GM23338 (cell line): ENCODE data around the gene EYA2.

Source experiments
- CREB1 ChIP-seq: fragments of 250-450 bp; sonication (Bioruptor Pico); IDR thresholded peaks from 2 replicates; pipeline ENCODE4 v1.5.0; 2020; ENCODE audit warnings: low read depth, mild to moderate bottlenecking, moderate library complexity
- ETS1 ChIP-seq: IDR thresholded peaks from 2 replicates; pipeline ENCODE4 v1.6.1; 2016; ENCODE audit warnings: antibody characterized with exemption
- EZH2 ChIP-seq: fragments of 200-600 bp; sonication (generic); IDR thresholded peaks from one replicate; pipeline ENCODE4 v1.8.0; 2017; ENCODE audit warnings: antibody characterized with exemption, mild to moderate bottlenecking, low read depth; ENCODE audit not compliant: unreplicated experiment
- EZH2phosphoT487 ChIP-seq: fragments of 200-600 bp; sonication (generic); IDR thresholded peaks from one replicate; pipeline ENCODE4 v1.8.1; 2018; ENCODE audit warnings: antibody characterized with exemption; ENCODE audit not compliant: unreplicated experiment
- JUNB ChIP-seq: IDR thresholded peaks from one replicate; pipeline ENCODE4 v1.6.1; 2016; ENCODE audit warnings: antibody characterized with exemption; ENCODE audit not compliant: unreplicated experiment
- NANOG ChIP-seq: IDR thresholded peaks from 2 replicates; pipeline ENCODE4 v1.6.1; 2016; ENCODE audit warnings: antibody characterized with exemption, borderline replicate concordance
- POLR2AphosphoS5 ChIP-seq: IDR thresholded peaks from 2 replicates; pipeline ENCODE4 v1.6.1; 2016; ENCODE audit warnings: antibody characterized with exemption, low read depth
- REST ChIP-seq: IDR thresholded peaks from one replicate; pipeline ENCODE4 v1.6.1; 2018; ENCODE audit warnings: antibody characterized with exemption; ENCODE audit not compliant: unreplicated experiment
- ZNF114 ChIP-seq: fragments of 250-450 bp; sonication (Bioruptor Pico); IDR thresholded peaks from 2 replicates; pipeline ENCODE4 v1.5.0; 2020; ENCODE audit warnings: mild to moderate bottlenecking, moderate library complexity
- ZNF331 ChIP-seq: fragments of 250-450 bp; sonication (Bioruptor Pico); IDR thresholded peaks from 2 replicates; pipeline ENCODE4 v1.5.0; 2020; ENCODE audit warnings: low read depth, mild to moderate bottlenecking, moderate library complexity
- TF ChIP-seq, protein P1 (sequence below), 2 experiments: fragments of 200-600 bp in 1 of 2; sonication (generic) in 1 of 2; conservative IDR thresholded peaks; 2 replicates each; pipeline versions ENCODE4 v1.5.1 to v1.6.1; 2016 to 2017; ENCODE audit warnings: antibody characterized with exemption in 2 of 2, low read depth in 2 of 2, mild to moderate bottlenecking in 2 of 2, moderate library complexity in 1 of 2

DNA sequence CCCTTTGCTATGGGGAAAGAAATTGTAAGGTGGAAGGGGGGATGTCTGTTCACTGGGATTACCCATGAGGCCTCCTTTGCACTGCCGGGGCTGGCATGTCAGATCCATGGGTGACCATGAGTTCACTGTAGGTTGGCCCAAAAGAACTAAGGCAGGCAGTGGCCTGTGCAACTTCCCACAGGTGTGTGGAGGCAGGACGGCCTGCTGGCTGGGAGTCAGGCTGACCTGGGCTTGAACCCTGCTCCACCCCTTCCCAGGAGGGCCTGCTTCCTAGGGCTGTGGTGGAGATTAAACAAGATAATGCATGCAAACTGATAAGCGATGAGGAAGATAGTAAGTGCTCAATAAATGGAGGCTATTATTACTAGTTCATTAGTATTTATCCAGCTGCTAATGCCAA lies 163.0 kb downstream of the EYA2 start:
- TF ChIP-seq, protein P1, sequence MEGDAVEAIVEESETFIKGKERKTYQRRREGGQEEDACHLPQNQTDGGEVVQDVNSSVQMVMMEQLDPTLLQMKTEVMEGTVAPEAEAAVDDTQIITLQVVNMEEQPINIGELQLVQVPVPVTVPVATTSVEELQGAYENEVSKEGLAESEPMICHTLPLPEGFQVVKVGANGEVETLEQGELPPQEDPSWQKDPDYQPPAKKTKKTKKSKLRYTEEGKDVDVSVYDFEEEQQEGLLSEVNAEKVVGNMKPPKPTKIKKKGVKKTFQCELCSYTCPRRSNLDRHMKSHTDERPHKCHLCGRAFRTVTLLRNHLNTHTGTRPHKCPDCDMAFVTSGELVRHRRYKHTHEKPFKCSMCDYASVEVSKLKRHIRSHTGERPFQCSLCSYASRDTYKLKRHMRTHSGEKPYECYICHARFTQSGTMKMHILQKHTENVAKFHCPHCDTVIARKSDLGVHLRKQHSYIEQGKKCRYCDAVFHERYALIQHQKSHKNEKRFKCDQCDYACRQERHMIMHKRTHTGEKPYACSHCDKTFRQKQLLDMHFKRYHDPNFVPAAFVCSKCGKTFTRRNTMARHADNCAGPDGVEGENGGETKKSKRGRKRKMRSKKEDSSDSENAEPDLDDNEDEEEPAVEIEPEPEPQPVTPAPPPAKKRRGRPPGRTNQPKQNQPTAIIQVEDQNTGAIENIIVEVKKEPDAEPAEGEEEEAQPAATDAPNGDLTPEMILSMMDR (conservative IDR thresholded peaks at IDR 0.05; ENCODE audit: low read depth in 2 of 2), result no peak
- TF ChIP-seq ZNF114 (CRISPR knock-in tag), result no peak
- TF ChIP-seq EZH2, result no peak
- no peak for TF ChIP-seq EZH2phosphoT487
- no peak for TF ChIP-seq POLR2AphosphoS5
- TF ChIP-seq NANOG, result no peak
- no peak for TF ChIP-seq ETS1
- TF ChIP-seq JUNB, result no peak
- TF ChIP-seq CREB1 (CRISPR knock-in tag), result no peak
- TF ChIP-seq REST, result no peak
- TF ChIP-seq ZNF331 (CRISPR knock-in tag), result no peak
